GM18951 (cell line): ENCODE measurements around the gene GJC1.
A peak's percentile ranks its signal among the peaks of the same experiment; 100 is the strongest.

Source experiments
- POLR2A ChIP-seq: IDR thresholded peaks from 4 replicates; pipeline ENCODE4 v1.6.1; 2011; ENCODE audit warnings: mild to moderate bottlenecking; ENCODE audit not compliant: insufficient read length, insufficient read depth; ENCODE audit errors: extremely low read depth
- in situ Hi-C: fragments of 300-500 bp; cut with MboI; formaldehyde crosslinking; loops from one replicate; pipeline ENCODE4 v1.12.0; 2022; ENCODE audit warnings: low sequenced_read_pairs, mixed read lengths, inconsistent platforms; ENCODE audit not compliant: unreplicated experiment

The GJC1 gene

GRCh38 chr17:44775838-44776621 is 54.1 kb downstream of the GJC1 start:
- TF ChIP-seq POLR2A, result no peak
- in situ Hi-C loops, result no loop called here

GRCh38 chr17:44775136-44775837 is 54.8 kb downstream of the GJC1 start:
- peak; percentile 47 for TF ChIP-seq POLR2A
- in situ Hi-C loops, result no loop called here

- no peak for TF ChIP-seq POLR2A
- in situ Hi-C loops, result loop anchor here (5.0 kb wide), 1 partner anchor 88 kb away; no protein-coding TSS in a partner anchor
Measured at GRCh38 chr17:44774271-44775135, 55.6 kb downstream of the GJC1 start.

- TF ChIP-seq POLR2A, result no peak
- in situ Hi-C loops, result loop anchor here (5.0 kb wide), 1 partner anchor 89 kb away; no protein-coding TSS in a partner anchor
Measured at GRCh38 chr17:44773140-44773539, 56.9 kb downstream of the GJC1 start.

GRCh38 chr17:44772308-44773045 is 57.6 kb downstream of the GJC1 start:
- in situ Hi-C loops, result loop anchor here (5.0 kb wide), 1 partner anchor 90 kb away; no protein-coding TSS in a partner anchor
- no peak for TF ChIP-seq POLR2A

GRCh38 chr17:44770166-44770925 is 59.7 kb downstream of the GJC1 start:
- in situ Hi-C loops, result loop anchor here (5.0 kb wide), 1 partner anchor 92 kb away; no protein-coding TSS in a partner anchor
- no peak for TF ChIP-seq POLR2A

GRCh38 chr17:44769647-44770084 is 60.4 kb downstream of the GJC1 start:
- in situ Hi-C loops, result loop anchor here (5.0 kb wide), 1 partner anchor 93 kb away; no protein-coding TSS in a partner anchor
- TF ChIP-seq POLR2A, result no peak

- TF ChIP-seq POLR2A, result no peak
- in situ Hi-C loops, result no loop called here
Measured at GRCh38 chr17:44769230-44769629, 60.9 kb downstream of the GJC1 start.

- TF ChIP-seq POLR2A, result no peak
- in situ Hi-C loops, result no loop called here
Measured at GRCh38 chr17:44768505-44769142, 61.5 kb downstream of the GJC1 start.

- TF ChIP-seq POLR2A, result no peak
- in situ Hi-C loops, result no loop called here
Measured at GRCh38 chr17:44767493-44767892, 62.6 kb downstream of the GJC1 start.

- in situ Hi-C loops, result no loop called here
- no peak for TF ChIP-seq POLR2A
Measured at GRCh38 chr17:44766409-44767038, 63.6 kb downstream of the GJC1 start.
